SU-DHL-6 (cell line): Measurements from ENCODE around the gene TDP1.

Experiments used
- H2AFZ ChIP-seq: fragments of 200-600 bp; sonication (generic); 2 replicates; pipeline ENCODE4 v1.6.1; 2014; ENCODE audit warnings: low read depth, mild to moderate bottlenecking, moderate library complexity, mixed read lengths, antibody characterized with exemption, low read length; ENCODE audit not compliant: severe bottlenecking
- H3F3A ChIP-seq: fragments of 200-600 bp; shearing (Covaris generic); 2 replicates; pipeline ENCODE4 v1.6.0; 2016; ENCODE audit warnings: antibody characterized with exemption, mild to moderate bottlenecking; ENCODE audit not compliant: insufficient read depth
- H3K27ac ChIP-seq: fragments of 200-600 bp; sonication (generic); 2 replicates; pipeline ENCODE4 v1.5.1; 2016; ENCODE audit warnings: low read depth, mild to moderate bottlenecking, low read length, moderate library complexity, mixed read lengths
- H3K27me3 ChIP-seq: fragments of 200-600 bp; sonication (generic), shearing (Covaris generic); 2 replicates; pipeline ENCODE4 v1.6.0; 2014; ENCODE audit warnings: mild to moderate bottlenecking, low read length
- H3K36me3 ChIP-seq: fragments of 200-600 bp; sonication (generic); 2 replicates; pipeline ENCODE4 v1.6.1; 2014; ENCODE audit warnings: mild to moderate bottlenecking, low read length, mixed read lengths
- H3K4me2 ChIP-seq: fragments of 300-600, 200-600 bp; shearing (Covaris generic), sonication (generic); 2 replicates; pipeline ENCODE4 v1.6.0; 2014; ENCODE audit warnings: low read length, low read depth, mild to moderate bottlenecking; ENCODE audit not compliant: poor library complexity, severe bottlenecking
- H3K4me3 ChIP-seq: fragments of 200-600 bp; sonication (generic); 2 replicates; pipeline ENCODE4 v1.5.1; 2014; ENCODE audit warnings: antibody characterized with exemption, low read length, mild to moderate bottlenecking, mixed read lengths; ENCODE audit not compliant: insufficient read depth, poor library complexity, severe bottlenecking
- H3K79me2 ChIP-seq: fragments of 200-600 bp; sonication (generic); 2 replicates; pipeline ENCODE4 v1.6.1; 2014; ENCODE audit warnings: mild to moderate bottlenecking, low read length, moderate library complexity; ENCODE audit not compliant: insufficient read depth
- H3K9ac ChIP-seq: fragments of 200-600 bp; sonication (generic); 2 replicates; pipeline ENCODE4 v1.7.0; 2014; ENCODE audit warnings: mild to moderate bottlenecking, low read length
- H3K9me2 ChIP-seq: fragments of 200-600 bp; sonication (generic); replicated peaks from 2 replicates; pipeline ENCODE4 v1.6.1; 2014; ENCODE audit warnings: low read length; ENCODE audit not compliant: insufficient read depth
- H3K9me3 ChIP-seq: fragments of 200-600 bp; sonication (generic); 2 replicates; pipeline ENCODE4 v1.6.1; 2014; ENCODE audit warnings: low read length, mixed read lengths; ENCODE audit not compliant: insufficient read depth
- H4K20me1 ChIP-seq: fragments of 200-600 bp; sonication (generic); 2 replicates; pipeline ENCODE4 v1.6.1; 2014; ENCODE audit warnings: low read depth, mild to moderate bottlenecking, antibody characterized with exemption, low read length, moderate library complexity, mixed read lengths
- EZH2phosphoT487 ChIP-seq: fragments of 200-600 bp; sonication (generic), shearing (Covaris generic); conservative IDR thresholded peaks from 2 replicates; pipeline ENCODE4 v1.6.1; 2018; ENCODE audit warnings: mild to moderate bottlenecking, antibody characterized with exemption, low read length, moderate library complexity, mixed read lengths
- TF ChIP-seq, protein P1 (sequence below): fragments of 200-600 bp; sonication (generic); IDR thresholded peaks from one replicate; pipeline ENCODE4 v1.5.1; 2017; ENCODE audit warnings: antibody characterized with exemption, mild to moderate bottlenecking, low read length, moderate library complexity; ENCODE audit not compliant: insufficient read depth, poor library complexity, severe bottlenecking

The TDP1 gene

DNA sequence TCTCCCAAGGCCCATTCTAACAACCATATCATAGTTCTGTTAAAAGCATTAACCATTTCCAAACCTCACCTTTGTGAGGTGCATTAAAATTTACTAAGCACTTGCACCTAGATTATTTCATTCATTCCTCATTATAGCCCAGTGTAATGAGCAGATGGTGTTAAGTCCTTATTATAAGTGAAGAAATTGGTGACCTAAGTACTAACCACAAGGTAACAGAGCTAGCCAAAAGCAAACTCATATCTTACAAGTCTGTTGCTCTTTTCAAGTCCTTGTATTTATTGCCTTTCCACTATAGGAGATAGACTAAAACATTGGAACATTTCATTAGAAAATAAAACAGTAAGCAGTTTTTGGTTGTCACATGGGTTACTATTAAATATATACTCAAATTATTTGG lies 49.7 kb downstream of the TDP1 start:
- H3F3A ChIP-seq: no peaks in the 10 kb centered on the region
- peaks cover 29% of the 10 kb centered on the region for H3K36me3 ChIP-seq
- no peak overlapping the region for H3K4me3 ChIP-seq
- TF ChIP-seq EZH2phosphoT487: no peak
- TF ChIP-seq, protein P1, sequence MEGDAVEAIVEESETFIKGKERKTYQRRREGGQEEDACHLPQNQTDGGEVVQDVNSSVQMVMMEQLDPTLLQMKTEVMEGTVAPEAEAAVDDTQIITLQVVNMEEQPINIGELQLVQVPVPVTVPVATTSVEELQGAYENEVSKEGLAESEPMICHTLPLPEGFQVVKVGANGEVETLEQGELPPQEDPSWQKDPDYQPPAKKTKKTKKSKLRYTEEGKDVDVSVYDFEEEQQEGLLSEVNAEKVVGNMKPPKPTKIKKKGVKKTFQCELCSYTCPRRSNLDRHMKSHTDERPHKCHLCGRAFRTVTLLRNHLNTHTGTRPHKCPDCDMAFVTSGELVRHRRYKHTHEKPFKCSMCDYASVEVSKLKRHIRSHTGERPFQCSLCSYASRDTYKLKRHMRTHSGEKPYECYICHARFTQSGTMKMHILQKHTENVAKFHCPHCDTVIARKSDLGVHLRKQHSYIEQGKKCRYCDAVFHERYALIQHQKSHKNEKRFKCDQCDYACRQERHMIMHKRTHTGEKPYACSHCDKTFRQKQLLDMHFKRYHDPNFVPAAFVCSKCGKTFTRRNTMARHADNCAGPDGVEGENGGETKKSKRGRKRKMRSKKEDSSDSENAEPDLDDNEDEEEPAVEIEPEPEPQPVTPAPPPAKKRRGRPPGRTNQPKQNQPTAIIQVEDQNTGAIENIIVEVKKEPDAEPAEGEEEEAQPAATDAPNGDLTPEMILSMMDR: no peak
- no peak overlapping the region for H2AFZ ChIP-seq
- no peaks in the 10 kb centered on the region for H4K20me1 ChIP-seq
- no peak overlapping the region for H3K9ac ChIP-seq
- no peaks in the 10 kb centered on the region for H3K79me2 ChIP-seq
- H3K9me3 ChIP-seq: no peaks in the 10 kb centered on the region
- no peaks in the 10 kb centered on the region for H3K9me2 ChIP-seq
- no peaks in the 10 kb centered on the region for H3K27me3 ChIP-seq
- H3K27ac ChIP-seq: no peak overlapping the region
- H3K4me2 ChIP-seq: no peak overlapping the region

- no peak for TF ChIP-seq EZH2phosphoT487
- TF ChIP-seq, protein P1: no peak
- peaks cover 35% of the 10 kb centered on the region for H3K36me3 ChIP-seq
These were observed 50.3 kb downstream of the TDP1 start for GRCh38 chr14:90005939-90006530.

DNA sequence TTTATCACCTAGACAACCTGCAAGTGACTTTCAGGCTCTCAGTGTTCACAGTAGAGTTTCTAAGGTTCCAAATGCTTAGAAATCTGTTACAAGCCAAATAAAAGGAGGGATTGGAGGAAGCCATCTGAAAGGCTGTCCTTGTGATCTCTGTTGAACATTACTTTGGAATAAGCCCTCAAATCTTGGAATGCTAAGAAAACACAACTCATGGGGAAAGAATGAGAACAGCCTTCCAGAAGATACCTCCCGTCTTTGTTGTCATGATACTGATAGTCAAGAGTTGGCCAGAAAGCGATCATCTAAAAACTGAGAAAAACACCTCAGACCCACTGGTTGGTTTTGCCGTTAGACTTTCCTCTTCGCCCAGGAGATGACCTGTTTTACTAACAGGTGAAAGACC lies 61.6 kb downstream of the TDP1 start:
- TF ChIP-seq EZH2phosphoT487: no peak
- TF ChIP-seq, protein P1: no peak
- Histone ChIP-seq H3K4me2 (no peak overlapping the region), H3K79me2 (no peaks in the 10 kb centered on the region)

More at GRCh38 chr14:90005939-90006530, 50.3 kb downstream of the TDP1 start:
- H3K9ac ChIP-seq: no peak overlapping the region
- H3K4me3 ChIP-seq: no peak overlapping the region
- H3K4me2 ChIP-seq: no peak overlapping the region
- H3K27me3 ChIP-seq: no peaks in the 10 kb centered on the region
- H3K9me2 ChIP-seq: no peaks in the 10 kb centered on the region
- no peaks in the 10 kb centered on the region for H3K79me2 ChIP-seq
- H3F3A ChIP-seq: no peaks in the 10 kb centered on the region
- no peak overlapping the region for H2AFZ ChIP-seq
- H4K20me1 ChIP-seq: no peaks in the 10 kb centered on the region
- no peak overlapping the region for H3K27ac ChIP-seq
- H3K9me3 ChIP-seq: no peaks in the 10 kb centered on the region

More for the DNA sequence above, 61.6 kb downstream of the TDP1 start:
- no peak overlapping the region for H3K4me3 ChIP-seq
- H3K9ac ChIP-seq: no peak overlapping the region
- H2AFZ ChIP-seq: no peak overlapping the region
- H4K20me1 ChIP-seq: no peaks in the 10 kb centered on the region
- no peaks in the 10 kb centered on the region for H3K27me3 ChIP-seq
- no peaks in the 10 kb centered on the region for H3K9me3 ChIP-seq
- no peaks in the 10 kb centered on the region for H3F3A ChIP-seq
- no peaks in the 10 kb centered on the region for H3K9me2 ChIP-seq
- peaks cover under 1% of the 10 kb centered on the region; the same call in 1 of the 2 replicates for H3K36me3 ChIP-seq
- no peak overlapping the region for H3K27ac ChIP-seq
